ENCODE measurements around the gene ROBO2. TPM values are rescaled to one million over a fixed set of nuclear protein-coding genes. Genes with fewer than 3 reads are reported as not detected.

The ROBO2 gene
- total RNA-seq, 2 donors from 2014 or later, result 9.8 to 9.9 TPM

GRCh38 chr3:77342027-77342426 lies 302.1 kb downstream of the ROBO2 start:
- no peak for TF ChIP-seq CTCF (IDR thresholded peaks at IDR 0.05)
- H3K27me3 ChIP-seq (replicated peaks; ENCODE audit: insufficient read depth), result no peaks in the 10 kb centered on the region
- H3K36me3 ChIP-seq, result no peaks in the 10 kb centered on the region
- no peak for ATAC-seq (ENCODE audit: insufficient number of reproducible peaks, low FRiP score, low read depth)
- no peak overlapping the region for H3K4me3 ChIP-seq
- DNase-seq (ENCODE audit: low spot score), result no peak
- no peaks in the 10 kb centered on the region for H3K9me3 ChIP-seq
- no peaks in the 10 kb centered on the region for H3K4me1 ChIP-seq (ENCODE audit: control insufficient read depth in 1 of 2, low read depth in 2 of 2)
- no peak overlapping the region for H3K27ac ChIP-seq

- no peak overlapping the region for H3K4me3 ChIP-seq
- TF ChIP-seq CTCF (IDR thresholded peaks at IDR 0.05), result no peak
- H3K27me3 ChIP-seq (replicated peaks; ENCODE audit: insufficient read depth), result no peaks in the 10 kb centered on the region
- ATAC-seq (ENCODE audit: insufficient number of reproducible peaks, low FRiP score, low read depth), result no peak
- DNase-seq (ENCODE audit: low spot score), result no peak
- H3K27ac ChIP-seq, result no peak overlapping the region
- H3K36me3 ChIP-seq, result no peaks in the 10 kb centered on the region
- H3K9me3 ChIP-seq, result no peaks in the 10 kb centered on the region
- H3K4me1 ChIP-seq (ENCODE audit: control insufficient read depth in 1 of 2, low read depth in 2 of 2), result no peaks in the 10 kb centered on the region
These were observed 302.8 kb downstream of the ROBO2 start for GRCh38 chr3:77342688-77343087.

- Histone ChIP-seq H3K4me3 (no peak overlapping the region), H3K4me1 (ENCODE audit: control insufficient read depth in 1 of 2, low read depth in 2 of 2) (no peaks in the 10 kb centered on the region), H3K9me3 (no peaks in the 10 kb centered on the region), H3K36me3 (no peaks in the 10 kb centered on the region), H3K27me3 (replicated peaks; ENCODE audit: insufficient read depth) (no peaks in the 10 kb centered on the region), H3K27ac (no peak overlapping the region)
- no peak for DNase-seq (ENCODE audit: low spot score)
- ATAC-seq (ENCODE audit: insufficient number of reproducible peaks, low FRiP score, low read depth), result no peak
- no peak for TF ChIP-seq CTCF (IDR thresholded peaks at IDR 0.05)
These were observed 305.1 kb downstream of the ROBO2 start for GRCh38 chr3:77345009-77345408.

- H3K27me3 ChIP-seq (replicated peaks; ENCODE audit: insufficient read depth), result no peaks in the 10 kb centered on the region
- no peak overlapping the region for H3K27ac ChIP-seq
- ATAC-seq (ENCODE audit: insufficient number of reproducible peaks, low FRiP score, low read depth) (no peak), DNase-seq (ENCODE audit: low spot score) (no peak)
- no peaks in the 10 kb centered on the region for H3K4me1 ChIP-seq (ENCODE audit: control insufficient read depth in 1 of 2, low read depth in 2 of 2)
- no peak overlapping the region for H3K4me3 ChIP-seq
- no peaks in the 10 kb centered on the region for H3K36me3 ChIP-seq
- no peak for TF ChIP-seq CTCF (IDR thresholded peaks at IDR 0.05)
- H3K9me3 ChIP-seq, result no peaks in the 10 kb centered on the region
These were observed 308.5 kb downstream of the ROBO2 start for GRCh38 chr3:77348244-77348855.

DNA sequence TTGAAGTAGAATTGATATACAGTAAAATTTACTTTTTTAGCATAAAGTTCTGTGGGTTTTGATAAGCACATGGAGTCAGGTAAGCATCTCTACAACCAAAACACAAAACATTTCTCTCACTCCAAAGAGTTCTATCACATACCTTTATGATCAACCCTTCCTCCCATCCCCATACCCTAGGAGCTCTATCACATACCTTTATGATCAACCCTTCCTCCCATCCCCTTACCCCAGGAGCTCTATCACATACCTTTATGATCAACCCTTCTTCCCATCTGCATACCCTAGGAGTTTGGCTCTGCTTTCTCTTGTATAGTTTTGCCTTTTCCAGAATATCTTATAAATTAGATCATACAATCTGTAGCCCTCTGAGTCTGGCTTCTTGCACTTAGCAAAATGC lies 315.1 kb downstream of the ROBO2 start:
- Histone ChIP-seq H3K27ac (no peak overlapping the region), H3K4me3 (no peak overlapping the region), H3K9me3 (no peaks in the 10 kb centered on the region), H3K4me1 (ENCODE audit: control insufficient read depth in 1 of 2, low read depth in 2 of 2) (no peaks in the 10 kb centered on the region), H3K27me3 (replicated peaks; ENCODE audit: insufficient read depth) (no peaks in the 10 kb centered on the region), H3K36me3 (no peaks in the 10 kb centered on the region)
- TF ChIP-seq CTCF (IDR thresholded peaks at IDR 0.05), result no peak
- ATAC-seq (ENCODE audit: insufficient number of reproducible peaks, low FRiP score, low read depth) (no peak), DNase-seq (ENCODE audit: low spot score) (no peak)
